ENCODE results near the gene LSMEM2.
A peak's percentile ranks its signal among the peaks of the same experiment; 100 is the strongest.
"Not testable (repeated sequence)": the region's sequence is repeated elsewhere in the genome, so short reads cannot be mapped to it uniquely, and the experiment has no call there.

The LSMEM2 gene

DNA sequence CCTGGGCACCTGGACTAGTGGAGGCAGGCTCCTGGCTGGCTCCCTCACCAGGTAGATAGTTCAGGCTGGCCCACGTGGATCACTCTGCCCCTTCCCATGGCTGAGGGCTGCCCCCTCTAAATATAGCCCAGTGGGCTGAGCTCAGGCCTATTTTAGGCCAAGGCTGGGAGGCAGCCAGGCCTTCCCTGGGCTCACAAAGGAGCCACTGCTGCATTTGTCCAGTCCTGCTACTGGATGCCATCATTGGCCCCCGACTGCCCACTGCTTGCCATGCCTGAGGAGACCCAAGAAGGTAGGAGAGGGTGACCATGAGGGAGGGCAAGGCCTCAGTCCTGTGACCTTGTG, at the start of gene LSMEM2:
LSMEM2 (plus strand) TSS at position 208 of the 345 bp plus-strand sequence; CDS start at position 235, 27 bp downstream.
- no peak for DNase-seq (ENCODE audit: low spot score)

DNA sequence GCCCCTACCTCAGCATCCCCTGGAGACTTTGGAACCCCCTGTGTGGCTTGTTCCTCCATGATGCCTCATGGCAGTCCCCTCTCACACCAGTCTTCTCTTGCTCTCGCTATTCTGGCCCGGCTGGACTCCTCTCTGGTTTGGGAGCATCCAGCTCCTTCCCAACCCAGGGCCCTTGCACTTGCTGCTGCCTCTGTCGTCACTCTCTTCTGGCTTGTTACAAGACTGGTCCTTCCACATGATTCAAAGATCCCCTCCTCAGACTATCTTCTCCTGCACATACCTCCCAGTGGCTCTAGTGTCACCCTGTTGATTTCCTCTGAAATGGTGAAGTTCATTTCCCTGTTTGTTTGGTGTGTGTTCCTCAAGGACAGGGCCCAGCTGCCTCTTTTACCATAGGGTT, 49.4 kb upstream of the LSMEM2 start:
- no peak for DNase-seq (ENCODE audit: low spot score)

DNA sequence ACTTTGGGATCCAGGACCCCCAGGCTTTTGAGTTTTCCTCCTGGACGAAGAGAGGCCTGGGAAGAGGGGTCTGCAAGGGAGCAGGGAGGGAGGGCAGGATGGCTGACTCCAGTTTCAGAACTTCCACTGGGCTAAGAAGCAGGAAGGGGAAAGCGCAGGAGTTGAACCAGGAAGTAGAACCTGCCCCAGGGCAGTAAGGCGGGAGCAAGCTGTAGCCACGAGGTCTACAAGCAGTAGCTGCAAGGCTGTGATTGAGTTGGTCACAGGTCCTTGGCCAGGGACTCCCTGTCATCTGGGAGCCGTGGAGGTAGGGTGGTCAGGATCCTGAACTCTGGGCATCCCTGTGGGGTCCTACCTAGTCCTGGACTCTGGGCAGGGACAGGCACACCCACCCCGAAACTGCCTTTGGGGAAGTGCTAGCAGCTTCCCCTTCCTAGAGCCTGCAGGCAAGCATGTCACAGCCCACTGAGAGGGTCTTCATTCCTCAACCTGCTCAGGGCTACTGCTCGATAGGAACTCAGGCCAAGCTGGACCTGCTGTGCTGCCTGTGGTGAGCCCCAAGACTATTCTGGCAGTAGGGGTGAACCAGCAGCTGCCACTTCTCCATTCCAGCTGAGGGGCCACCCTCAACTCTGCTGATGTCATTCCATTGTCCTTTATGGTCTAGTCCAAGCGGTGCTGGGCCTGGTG, 48.6 kb upstream of the LSMEM2 start:
- no peak for DNase-seq (ENCODE audit: low spot score)

DNA sequence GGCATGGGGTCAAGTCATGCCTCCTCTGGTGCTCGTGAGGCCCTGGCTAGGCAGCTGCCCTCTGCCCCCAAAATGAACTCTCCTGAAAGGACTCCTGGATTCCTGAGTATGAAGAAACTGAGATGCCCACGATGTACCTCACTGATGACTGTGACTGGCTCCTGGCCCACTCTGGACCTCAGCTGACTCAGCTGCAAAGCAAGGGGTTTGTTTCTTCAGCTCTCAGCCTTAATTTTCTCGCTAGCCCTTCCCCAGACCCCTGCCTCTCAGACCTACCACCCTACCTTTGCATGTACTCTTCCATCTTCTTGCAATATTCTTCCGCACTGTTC, 48.1 kb upstream of the LSMEM2 start:
- no peak for DNase-seq (ENCODE audit: low spot score)

DNA sequence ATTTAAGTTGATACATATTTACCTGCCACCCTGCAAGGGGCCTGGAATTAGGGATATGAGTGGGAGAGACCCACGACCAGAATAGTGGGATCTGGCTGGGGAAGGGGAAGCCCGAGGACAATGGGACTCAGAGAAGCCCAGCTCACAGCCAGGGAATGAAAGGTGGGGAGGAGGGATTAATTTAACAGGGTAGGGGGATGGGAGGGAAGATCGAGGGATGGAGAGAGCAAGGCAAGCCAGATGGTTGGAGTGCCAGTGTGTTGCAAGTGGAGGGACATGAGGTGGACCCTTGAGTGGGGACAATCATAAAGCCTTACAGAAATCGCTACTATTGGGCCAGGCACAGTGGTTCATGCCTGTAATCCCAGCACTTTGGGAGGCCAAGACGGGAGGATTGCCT, 47.3 kb upstream of the LSMEM2 start:
- no peak for DNase-seq (ENCODE audit: low spot score)

DNA sequence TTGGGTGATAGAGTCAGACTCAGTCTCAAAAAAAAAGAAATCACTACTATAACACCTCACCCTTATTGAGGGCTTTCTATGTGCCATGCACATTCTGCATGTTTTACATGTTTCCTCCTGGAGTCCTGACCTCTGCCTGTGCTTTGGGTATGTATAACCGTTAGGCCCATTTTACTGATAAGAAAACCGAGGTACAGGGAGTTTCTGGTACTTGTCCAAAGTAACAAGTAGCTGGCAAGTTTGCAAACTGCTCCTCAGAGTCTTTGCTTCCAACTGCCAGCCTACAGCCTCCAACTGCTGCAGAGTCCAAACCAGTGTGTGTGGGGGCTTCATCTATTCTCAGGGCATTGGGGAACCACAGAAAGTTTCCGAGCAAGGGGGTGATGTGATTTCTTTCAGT, 46.6 kb upstream of the LSMEM2 start:
- no peak for DNase-seq (ENCODE audit: low spot score)

DNA sequence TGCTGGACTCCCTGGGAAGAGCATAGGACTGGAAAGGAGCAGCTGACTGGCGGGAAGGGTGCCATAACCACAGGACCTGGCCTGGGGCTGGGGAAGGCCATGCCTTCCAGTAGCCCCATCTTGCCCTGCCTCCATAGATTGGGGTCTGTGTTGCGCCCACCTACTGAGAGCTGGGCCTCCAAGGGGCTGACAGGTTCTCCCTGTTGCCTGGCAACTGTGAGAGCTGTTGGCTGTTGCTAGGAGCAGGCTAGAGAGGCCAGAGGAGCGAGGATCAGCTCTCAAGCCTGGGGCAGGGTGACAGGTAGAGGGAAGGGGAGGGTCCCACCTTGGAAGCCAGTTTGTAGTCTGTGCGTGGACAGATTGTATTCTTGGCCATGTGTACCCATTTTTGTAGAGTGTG, 45.7 kb upstream of the LSMEM2 start:
- DNase-seq (ENCODE audit: low spot score), result no peak

DNA sequence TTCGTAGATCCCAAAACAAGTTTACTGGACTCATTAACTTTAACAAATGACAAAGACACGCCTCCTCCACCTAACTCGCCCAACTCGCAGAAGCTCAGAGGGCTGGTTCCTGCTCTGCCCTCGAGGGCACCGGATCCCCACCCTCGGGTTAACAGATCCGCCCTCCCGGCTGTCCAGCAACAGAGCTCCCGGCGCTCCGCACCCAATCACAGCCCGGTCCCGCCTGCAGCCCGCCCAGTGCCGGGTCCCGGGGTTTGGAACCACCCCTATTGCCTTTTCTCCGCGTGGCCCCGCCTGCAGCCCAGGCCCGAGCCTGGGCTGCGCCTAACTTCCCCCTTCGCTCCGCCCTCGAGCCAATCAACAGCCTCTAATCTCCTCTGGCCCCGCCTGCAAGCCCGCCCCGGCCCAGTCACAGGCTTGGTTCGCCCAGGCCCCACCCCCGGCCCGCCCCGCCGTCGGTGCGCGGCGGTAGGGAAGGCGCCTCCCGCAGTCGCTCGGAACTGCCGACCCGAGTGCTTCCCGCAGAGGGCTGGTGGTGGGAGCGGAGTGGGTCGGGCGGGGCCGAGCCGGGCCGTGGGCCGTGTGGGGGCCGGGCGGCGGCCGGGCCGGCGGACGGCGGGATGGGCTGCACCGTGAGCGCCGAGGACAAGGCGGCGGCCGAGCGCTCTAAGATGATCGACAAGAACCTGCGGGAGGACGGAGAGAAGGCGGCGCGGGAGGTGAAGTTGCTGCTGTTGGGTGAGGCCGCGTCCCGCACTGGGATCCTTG, 43.0 kb upstream of the LSMEM2 start, which contains the start of gene GNAI2:
GNAI2 (plus strand) TSS at position 489 of the 768 bp plus-strand sequence; CDS start at position 621, 132 bp downstream.
- peak; percentile 98 for DNase-seq (ENCODE audit: low spot score)

DNA sequence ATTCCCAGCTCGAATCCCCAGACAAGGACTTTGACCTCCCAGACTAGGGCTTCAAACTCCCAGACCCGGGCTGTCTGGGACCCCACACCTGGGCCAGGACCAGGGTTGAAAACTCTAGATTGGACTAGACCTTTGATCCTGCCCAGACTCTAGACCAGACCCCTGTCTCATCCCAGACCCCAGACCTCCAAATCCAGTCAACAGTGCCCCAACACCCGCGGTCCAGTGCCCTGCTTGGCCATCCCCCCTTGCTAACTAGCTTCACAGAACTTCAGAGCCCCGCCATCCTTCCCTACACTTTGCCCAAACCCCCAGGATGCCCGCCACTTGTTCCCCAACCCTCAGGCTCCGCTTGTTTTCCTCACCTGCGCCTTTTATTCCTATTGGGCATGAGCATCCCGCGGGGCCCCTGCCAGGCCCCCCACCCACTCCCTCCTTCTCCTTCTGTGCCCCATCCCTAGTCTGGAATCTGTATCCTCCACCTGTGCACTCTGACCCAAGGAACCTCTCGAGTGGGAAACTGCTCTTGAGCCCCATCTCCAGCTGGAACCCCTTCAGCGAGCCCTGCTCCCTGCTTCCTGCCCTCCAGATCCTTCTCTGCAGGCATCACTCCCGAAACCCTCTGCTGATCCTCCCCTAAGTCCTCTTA, 42.3 kb upstream of the LSMEM2 start:
- DNase-seq (ENCODE audit: low spot score), result no peak

DNA sequence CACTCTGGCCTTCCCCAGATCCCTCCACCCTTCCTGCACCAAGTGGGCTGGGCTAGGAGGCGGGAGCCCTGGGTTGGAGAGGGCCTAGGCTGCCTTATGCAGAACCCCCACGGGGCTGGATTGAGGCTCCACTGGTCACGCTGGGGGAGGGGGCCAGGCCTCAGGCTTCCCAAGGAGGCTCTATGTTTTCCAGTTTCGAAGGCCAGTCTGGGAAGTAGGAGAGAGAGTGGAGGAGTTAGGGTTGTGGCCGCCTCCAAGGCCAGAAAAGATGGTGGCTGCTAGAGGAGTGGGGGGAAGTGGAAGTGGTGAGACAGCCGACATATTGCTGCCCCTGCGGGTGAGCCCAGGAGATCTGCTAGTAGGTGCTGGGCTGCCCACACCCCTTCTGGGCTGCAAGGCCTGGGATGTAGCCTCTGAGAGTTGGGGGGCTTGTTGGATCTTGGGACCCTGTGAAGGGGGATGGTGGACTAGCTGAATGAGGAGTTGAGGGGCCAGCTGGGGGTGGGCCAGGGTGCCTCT, 41.7 kb upstream of the LSMEM2 start:
- DNase-seq (ENCODE audit: low spot score), result no peak

DNA sequence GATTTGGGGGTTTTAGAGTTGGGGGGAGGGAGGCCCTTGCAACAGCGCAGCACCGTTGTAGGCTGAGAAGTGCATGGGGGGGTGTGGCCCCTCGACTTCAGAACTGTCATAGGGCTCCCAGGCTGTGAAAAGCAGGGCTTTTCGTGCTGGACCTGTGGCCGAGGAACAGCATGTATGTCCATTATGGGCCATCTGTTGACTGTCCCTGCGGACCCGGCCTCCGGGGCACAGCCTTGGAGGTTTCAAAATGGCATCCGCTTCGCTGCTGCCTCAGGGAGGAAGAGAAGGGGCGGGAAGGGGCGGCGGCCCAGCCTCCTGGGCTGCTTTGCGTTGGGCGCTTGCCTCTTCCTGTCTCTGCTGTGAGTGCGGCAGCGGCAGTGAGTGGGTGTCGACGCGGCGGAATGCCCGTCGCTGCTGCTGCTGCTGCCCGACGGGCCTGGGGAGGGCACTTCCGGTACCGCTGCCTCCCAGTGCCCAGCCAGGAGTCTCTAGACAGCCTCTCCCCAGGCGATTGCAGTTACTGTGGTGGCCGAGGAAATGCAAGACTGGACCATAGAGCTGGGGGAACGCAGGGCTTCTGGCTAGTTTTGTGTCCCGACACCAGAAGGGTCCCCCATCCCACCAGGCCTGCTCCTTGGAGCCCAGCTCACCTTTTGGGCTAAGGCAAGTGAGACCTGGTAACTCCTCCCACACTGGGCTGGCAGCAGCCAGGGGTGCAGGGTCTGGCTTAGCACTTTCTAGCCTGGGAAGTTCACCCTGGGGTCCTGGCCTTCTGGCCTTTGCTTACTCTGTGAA, 40.9 kb upstream of the LSMEM2 start:
- DNase-seq (ENCODE audit: low spot score), result peak; percentile 84

DNA sequence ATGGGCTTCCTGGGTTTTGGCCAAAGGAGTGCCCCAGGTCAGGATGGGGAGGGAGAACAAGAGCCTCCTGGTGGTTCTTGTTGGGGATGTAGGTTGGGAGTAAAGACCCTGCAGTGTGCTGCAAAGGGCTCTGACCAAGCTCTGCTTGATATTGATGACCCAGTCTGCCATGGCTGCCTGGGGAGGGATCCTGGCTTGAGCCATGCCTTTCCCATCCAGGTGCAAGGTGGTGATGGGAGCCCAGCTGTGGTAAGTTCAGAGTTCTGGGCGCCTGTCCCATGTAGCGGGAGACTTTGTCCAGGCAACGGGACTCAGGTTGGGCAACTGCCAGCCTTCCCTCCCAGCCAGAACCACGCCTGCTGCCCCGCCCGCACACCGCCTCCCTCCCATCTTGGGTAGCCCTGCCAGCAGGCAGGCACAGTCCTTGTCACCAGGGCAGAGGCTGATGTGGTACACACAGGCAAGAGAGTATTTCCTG, 40.3 kb upstream of the LSMEM2 start:
- no peak for DNase-seq (ENCODE audit: low spot score)

DNA sequence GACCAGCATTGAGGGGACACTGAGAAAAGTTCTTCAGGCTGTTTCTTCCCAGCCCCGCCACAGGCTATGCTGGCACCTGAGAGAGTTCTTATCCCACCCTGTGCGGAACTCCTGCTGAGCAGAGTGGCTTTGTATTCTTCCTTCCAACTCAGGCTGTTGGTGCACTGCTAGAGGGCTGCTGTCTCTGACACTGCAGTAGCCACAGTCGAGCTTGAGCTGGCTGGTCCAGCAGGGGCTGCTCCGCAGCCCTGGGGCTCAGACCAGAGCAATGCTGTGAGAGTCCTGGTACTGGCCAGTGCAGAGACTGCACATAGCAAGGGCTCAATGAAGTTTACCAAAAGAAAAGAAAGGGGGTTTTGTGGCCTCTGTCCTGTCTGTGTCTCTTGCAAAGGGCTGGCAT, 39.2 kb upstream of the LSMEM2 start:
- DNase-seq (ENCODE audit: low spot score), result no peak

DNA sequence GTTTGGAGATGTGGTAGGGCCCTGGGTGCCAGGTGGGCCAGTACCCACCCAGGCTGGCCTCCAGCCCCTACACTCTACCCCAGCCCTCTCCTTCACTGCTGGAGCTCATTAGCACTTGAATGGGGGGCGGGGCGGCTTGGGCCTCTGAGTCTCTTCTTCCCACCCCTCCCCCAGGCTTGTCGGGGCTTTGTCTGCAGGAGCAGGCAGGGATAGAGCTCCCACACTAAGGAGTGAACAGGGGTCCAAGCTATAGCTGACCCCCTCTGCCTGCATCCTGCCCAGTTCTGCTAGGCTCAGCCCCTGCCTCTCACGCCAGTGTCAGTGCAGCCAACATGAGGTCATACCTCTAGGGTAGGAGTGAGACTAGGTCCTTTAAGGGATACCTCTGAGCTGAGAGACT, 37.7 kb upstream of the LSMEM2 start:
- DNase-seq (ENCODE audit: low spot score), result no peak

DNA sequence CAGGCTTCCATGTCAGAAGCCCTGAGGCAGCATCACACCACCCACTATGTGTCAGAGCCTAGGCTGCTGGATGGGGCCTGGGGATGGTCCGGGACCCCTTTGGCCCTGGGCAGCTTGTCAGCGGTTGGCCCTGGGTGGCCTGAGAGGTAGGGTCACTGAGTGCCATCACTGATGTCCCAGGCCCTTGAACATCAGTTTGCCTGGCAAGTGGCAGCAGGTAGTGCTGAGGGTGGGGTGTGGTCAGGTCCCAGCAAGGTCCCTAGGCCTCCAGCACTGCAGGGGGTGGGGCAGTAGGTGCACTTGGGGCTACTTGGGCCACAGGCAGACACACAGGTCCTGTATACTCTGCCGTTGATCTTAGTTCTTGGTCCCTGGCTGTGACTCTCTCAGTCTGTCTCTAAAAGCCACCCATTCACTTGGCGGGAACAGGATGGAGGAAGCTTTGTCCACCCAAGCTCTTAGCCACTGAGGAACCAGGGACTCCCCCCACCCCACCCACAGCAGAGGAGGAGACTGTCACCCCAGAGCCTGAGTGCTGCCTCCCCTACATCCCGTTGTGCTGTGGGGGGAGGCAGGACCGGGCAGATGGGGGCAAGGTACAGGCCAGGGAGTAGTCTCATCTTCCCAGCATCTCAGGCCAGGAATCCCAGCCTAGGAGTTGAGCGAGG, 37.0 kb upstream of the LSMEM2 start:
- DNase-seq (ENCODE audit: low spot score), result no peak

DNA sequence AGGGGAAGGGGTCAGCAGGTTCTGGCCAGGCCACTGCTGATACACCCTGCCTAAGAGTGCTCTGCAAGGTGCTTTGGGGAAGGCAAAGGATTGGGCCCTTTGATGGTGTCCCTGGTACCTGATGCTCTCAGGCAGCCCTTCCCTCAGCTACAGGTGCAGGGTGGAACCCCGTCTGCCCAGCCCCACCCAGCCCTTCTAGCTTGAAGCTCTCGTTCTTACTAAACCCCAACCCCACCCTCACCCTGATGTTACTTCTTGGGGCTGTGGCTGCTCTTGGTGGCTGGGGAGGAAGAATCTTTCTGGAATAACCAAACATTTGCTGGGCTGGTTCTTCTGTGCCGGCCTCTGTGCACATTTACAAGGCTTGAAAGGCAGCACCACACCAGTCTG, 36.5 kb upstream of the LSMEM2 start:
- no peak for DNase-seq (ENCODE audit: low spot score)

DNA sequence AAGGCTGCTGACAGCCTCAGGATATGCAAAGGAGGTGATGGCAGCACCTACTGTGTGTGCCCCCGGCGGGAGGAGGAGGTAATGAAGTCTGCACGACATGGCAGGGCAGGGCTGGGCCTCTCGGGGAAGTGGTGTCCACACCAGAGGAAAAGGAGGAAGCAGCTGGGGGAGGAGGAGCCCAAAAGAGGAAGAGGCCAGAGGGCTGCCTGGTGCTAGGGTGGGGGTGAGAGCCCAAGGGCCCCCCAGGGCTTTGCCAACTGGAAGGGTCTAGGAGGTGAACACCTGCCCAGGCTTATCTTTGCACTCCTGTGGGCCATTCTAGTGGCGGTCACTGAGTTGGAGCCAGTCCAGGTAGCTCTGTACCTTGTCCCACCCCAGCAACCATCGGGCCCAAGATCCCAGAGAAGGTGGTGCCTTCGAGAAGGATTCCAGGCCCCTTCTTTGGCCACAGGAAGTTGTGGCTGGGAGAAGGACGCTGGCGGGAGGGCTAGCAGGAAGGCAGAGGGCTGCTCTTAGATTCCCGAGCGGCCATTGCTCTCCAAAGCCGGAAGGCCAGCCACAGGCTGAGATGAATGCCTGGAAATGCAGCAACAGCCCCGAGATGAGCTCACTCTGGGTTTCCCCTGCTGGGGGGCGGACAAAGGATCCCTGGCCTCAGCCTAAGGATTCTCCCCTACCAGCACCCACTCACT, 35.9 kb upstream of the LSMEM2 start:
- DNase-seq (ENCODE audit: low spot score), result peak; percentile 91

DNA sequence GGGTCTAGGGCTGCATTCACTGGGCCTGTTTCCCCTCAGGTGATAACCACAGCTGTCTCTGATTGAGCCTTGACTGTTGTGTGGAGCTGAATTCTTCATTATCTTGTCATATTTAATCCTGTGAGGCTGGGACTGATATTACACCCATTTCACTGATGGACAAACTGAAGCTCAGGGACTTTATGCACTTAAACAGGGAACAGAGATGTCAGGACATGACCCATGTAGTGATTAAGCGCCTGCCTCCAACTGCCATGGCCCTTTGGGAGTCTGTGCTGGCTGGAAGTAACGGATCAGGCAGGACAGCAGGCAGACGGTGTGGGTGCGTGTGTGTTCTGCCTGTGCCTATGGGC, 35.4 kb upstream of the LSMEM2 start:
- DNase-seq (ENCODE audit: low spot score), result no peak

DNA sequence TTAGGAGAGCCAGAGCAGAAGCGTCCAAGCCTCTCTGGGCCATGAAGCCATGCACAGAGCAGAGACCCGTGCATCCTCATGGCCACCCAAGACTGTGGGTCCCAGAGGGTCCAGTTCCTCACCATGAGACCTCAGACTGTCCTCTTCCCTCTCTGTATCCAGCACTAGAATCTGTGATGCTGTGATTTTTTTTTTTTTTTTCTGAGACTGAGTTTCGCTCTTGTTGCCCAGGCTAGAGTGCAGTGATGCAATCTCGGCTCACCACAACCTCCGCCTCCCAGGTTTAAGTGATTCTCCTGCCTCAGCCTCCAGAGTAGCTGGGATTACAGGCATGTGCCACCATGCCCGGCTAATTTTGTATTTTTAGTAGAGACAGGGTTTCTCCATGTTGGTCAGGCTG, 34.1 kb upstream of the LSMEM2 start:
- DNase-seq (ENCODE audit: low spot score), result not testable (repeated sequence)

DNA sequence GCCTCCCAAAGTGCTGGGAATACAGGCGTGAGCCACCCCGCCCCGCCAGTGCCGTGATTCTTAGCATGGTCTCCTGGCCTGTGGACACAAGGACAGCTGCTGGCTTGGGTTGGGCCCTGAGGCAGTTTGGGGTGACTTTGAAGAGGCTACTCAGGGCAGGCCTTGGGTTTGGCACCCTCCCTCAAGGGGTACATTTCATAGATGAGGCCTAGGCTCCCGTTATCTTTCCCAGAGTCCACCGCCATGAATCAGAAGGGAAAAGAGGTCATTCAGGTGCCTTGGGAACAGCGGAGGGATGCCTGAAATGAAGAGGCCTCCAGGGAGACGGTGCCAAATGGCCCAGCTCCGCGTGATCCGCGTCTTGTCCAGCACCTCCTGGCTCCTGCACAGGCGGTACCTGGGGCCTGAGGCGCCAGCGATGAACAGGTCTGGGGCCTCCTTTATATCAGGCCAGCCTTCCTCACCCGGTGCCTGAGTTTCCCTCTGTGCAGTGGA, 33.6 kb upstream of the LSMEM2 start:
- no peak for DNase-seq (ENCODE audit: low spot score)

Measured in kidney capillary endothelial cell (primary cell).